NCI-H2196 (cell line): Measurements from ENCODE around the gene OR51B4.
"Not testable (repeated sequence)": the region's sequence is repeated elsewhere in the genome, so short reads cannot be mapped to it uniquely, and the experiment has no call there.

Experiments
- DNase-seq: peaks from one replicate; lab custom pipeline; 2025; ENCODE audit not compliant: unreplicated experiment; lab: John Stamatoyannopoulos, UW

OR51B4 gene

GRCh38 chr11:5275369-5276110, 26.2 kb downstream of the OR51B4 start:
- no peak for DNase-seq

DNA sequence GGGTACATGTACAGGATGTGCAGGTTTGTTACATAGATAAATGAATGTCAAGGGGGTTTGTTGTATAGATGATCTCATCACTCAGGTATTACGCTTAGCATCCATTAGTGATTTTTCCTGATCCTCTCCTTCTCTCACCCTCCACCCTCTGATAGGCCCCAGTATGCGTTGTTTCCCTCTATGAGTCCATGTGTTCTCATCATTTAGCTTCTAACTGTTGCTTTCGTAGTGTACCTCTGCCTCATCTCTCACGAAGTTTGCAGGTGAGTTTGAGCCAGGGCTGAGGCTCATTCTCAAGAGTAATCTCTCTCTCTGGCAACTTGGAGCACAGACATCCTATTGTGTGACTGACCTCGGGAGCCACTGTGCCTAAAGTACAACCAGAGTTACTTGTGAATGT, 27.4 kb downstream of the OR51B4 start:
- no peak for DNase-seq

- DNase-seq = no peak
These were observed 29.2 kb downstream of the OR51B4 start for GRCh38 chr11:5272395-5273017.

GRCh38 chr11:5269715-5270147, 32.0 kb downstream of the OR51B4 start, which contains the start of gene HBE1:
HBE1 (minus strand) TSS chr11:5269945; CDS start chr11:5269890, 55 bp downstream.
- DNase-seq = no peak

DNA sequence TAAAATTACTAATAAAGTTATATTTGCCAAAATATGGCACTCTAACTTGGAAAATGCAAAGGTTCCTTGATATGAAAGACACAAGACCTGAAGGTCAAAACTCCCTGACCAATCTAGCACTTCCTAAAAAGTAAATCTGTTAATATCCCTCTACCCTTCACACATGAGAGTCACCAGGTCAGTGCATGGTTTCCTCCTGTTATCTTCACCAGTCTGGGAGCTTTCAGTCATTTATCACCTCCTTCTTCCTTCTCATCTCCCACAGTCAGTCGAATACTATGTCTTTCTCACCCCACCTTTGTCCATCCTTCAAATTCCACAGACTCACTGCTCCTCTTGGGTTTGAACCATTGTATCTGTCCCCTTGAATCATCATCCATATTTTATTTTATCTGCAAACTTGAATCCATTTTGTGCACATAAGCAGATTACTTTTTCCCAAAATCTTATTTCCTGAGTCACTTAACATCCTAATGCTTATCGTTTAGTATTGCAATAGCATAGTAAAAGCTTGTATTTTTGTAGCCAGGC, 34.6 kb downstream of the OR51B4 start:
- DNase-seq = no peak

GRCh38 chr11:5266609-5267008, 35.1 kb downstream of the OR51B4 start:
- no peak for DNase-seq

GRCh38 chr11:5265832-5266231, 35.9 kb downstream of the OR51B4 start:
- no peak for DNase-seq

DNA sequence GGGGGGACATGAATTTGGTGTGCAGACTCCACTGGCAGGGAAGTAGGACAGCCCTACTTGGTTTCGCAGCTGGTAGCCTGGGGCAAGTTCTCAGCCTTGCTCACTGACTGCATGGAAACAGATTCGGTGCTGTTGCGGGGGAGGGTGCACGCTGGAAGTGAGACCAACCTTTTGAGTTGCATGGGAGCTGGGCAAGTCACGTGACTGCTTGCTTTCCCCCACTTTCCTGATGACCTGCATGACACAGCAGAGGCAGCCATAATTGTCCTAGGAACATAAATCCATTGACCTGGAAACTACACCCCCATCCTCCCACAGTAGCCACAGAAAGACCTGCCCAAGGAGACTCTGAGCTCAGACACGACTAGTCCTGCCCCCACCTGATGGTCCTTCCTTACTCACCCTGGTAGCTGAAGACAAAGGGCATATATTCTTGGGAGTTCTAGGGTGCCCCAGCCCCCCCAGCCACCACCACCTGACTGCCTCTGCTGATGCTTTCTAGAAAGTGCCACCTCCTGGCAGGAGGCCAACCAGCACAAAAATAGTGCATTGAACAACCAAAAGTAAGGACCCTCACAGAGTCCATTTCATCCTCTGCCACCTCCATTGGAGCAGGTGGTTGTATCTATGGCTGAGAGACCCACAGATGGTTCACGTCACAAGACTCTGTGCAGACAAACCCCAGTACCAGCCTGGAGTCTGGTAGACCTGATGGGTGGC, 43.0 kb downstream of the OR51B4 start:
- no peak for DNase-seq

DNA sequence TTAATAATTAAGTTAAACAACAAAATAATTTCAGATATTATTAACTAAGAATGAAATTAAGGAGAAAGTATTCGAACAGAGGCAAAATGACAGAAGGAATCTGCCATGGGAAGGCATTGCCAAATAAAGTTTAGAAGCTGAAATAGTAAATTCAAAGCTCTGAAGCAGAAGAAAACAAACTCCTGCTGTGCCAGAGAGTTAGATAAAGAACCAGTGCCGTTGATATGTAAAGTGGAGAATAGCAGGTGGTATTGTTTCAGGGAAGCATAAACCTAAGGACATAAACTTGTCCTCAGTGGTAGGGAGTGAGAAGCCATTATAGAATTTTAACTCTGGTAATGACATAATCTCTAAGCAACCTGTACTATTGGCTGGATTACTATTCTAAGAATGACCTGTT, 44.5 kb downstream of the OR51B4 start:
- no peak for DNase-seq

GRCh38 chr11:5254646-5255413, 46.9 kb downstream of the OR51B4 start, which contains the start of gene HBG2:
HBG2 (minus strand) TSS chr11:5254781; CDS start chr11:5254728, 53 bp downstream.
- not testable (repeated sequence) for DNase-seq

- DNase-seq = not testable (repeated sequence)
These were observed 47.7 kb downstream of the OR51B4 start for GRCh38 chr11:5254023-5254422.

DNA sequence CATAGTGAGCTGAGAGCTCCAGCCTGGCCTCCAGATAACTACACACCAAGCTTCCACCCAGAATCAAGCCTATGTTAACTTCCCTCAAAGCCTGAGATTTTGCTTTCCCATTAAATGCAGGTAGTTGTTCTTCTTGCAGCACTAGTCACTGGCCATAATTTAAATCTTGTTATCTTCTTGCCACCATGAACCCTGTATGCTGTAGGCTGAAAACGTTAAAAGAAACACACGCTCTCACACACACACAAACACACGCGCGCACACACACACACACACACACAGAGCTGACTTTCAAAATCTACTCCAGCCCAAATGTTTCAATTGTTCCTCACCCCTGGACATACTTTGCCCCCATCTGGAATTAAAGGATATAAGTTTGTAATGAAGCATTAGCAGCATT, 48.3 kb downstream of the OR51B4 start:
- DNase-seq = not testable (repeated sequence)

DNA sequence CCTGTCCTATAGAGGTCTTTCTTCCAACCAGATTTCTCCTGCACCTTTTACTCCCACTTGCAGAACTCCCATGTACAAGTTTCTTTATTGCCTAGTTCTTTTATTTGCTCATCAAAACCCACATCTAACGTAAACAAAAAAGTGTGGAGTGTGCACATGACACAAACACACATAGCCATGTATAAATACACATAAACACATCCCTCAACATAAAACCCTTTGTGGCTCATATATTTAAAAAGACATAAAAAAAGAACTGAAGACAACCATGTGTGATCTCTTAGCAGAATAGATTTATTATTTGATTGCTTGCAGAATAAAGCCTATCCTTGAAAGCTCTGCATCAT, 48.9 kb downstream of the OR51B4 start:
- DNase-seq = no peak

GRCh38 chr11:5252192-5252918, 49.4 kb downstream of the OR51B4 start:
- DNase-seq = no peak

GRCh38 chr11:5251746-5252145, 50.0 kb downstream of the OR51B4 start:
- DNase-seq = no peak
